Ammon's horn (tissue), 1 donor: ENCODE data around the gene FLYWCH1.
A peak's percentile ranks its signal among the peaks of the same experiment; 100 is the strongest.

Experiments
- DNase-seq: peaks from one replicate; pipeline ENCODE4 v3.0.0-alpha.2; 2016; ENCODE audit warnings: low spot score

Gene FLYWCH1

DNA sequence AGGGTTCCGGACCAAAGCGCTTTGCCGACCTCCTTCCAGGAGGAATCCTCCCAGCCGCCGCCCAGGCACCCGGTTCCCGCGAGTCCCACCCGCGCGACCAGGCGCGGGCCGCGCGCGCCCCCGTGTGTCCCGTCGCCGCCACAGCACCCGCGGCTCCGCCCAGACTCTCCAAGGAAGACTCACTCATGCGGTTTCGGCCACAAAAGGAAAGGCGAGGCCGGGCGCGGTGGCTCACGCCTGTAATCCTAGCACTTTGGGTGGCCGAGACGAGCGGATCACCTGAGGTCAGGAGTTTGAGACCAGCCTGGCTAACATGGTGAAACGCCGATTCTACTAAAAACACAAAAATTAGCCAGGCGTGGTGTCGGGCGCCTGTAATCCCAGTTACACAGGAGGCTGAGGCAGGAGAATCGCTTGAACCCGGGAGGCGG lies 72.0 kb downstream of the FLYWCH1 start:
- peak; percentile 77 for DNase-seq

DNA sequence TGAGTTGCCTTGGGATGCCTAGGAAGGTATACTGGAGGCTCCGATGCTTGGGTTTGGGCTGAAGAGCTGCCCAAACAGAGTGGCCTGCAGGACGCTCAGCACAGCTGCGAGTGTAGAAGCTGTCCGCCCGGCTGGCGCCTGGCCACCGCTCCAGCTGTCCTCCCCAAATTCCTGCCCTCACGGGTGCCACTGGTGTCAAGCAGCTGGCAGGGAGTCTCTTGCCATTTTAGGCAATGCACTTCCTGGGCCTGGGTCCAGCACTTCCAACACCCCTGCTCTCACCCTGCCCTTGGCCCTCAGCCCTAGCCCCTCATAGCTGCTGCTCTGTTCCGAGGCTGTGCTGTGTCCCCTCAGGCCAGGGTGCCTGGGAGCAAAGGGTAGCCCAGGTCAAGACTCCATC lies 73.7 kb downstream of the FLYWCH1 start:
- DNase-seq: no peak

DNA sequence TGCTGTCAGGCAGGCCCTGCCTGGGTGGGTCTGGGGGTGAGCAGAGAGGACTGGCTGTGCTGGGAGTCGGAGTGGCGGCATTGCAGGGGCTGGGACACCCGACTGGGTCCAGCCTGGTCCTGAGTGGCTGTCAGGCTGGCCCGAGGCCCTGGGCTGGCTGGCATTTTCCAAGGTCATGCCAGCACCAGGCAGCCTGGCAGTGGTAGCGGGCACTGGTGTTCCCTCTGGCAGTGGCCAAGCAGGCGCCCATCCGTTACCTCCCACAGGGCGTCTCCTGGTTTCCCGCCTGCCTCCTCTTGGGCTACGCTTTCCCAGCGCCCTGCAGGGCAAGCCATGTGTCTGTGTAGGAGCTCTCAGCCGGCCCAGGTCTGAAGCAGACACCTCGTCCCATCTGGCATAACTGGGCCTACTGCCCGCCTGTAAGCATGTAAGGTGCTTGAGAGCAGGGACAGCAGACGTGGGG lies 74.2 kb downstream of the FLYWCH1 start:
- DNase-seq: no peak

GRCh38 chr16:2986623-2987188 lies 75.0 kb downstream of the FLYWCH1 start:
- no peak for DNase-seq

- no peak for DNase-seq
Observed at GRCh38 chr16:2987286-2987685, 75.6 kb downstream of the FLYWCH1 start.

GRCh38 chr16:2987833-2988232 lies 76.1 kb downstream of the FLYWCH1 start:
- no peak for DNase-seq

DNA sequence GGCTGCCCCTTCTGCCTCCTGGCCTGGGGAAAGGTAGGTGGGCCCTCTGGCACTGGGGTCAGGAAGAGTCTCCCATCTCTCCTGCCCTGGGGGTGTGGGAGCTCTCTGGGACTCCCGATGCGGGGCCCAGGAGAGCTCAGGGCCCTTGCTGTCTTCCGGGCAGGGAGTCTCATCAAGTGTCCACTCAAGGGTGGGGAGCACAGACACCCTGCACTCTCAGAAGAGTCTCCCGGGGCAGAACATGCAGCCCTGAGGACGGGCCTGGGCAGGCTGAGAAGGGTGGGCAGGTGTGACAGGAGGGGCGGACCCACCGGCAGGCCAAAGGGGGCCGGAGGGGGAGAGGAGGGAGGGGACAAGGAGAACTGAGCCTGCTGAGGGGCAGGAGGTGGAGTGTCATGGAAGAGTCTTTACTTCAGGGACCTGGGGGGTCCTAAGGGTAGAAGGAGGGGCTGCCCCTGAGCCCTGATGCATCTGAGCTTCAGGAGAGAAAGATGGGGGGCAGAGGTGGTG lies 76.9 kb downstream of the FLYWCH1 start:
- no peak for DNase-seq

DNA sequence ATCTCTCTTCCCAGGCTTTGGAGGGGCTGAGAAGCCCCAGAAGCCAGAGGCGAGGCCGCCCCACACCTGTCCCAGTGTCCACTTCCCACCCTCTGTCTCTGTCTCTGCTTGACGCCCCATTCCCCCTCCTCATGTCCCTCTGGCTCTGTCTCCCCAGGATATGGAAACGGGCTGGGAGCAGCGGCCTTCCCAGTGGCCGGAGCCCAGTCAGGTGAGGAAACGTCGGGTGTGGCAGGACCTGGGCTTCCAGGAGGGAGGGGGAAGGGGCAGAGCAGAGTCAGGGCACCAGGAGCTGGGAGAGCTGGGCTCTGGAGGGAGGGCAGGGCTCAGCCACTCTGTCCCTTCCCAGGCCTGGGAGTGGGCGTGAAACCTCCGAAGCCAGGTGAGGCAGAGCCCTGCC lies 79.2 kb downstream of the FLYWCH1 start:
- no peak for DNase-seq

DNA sequence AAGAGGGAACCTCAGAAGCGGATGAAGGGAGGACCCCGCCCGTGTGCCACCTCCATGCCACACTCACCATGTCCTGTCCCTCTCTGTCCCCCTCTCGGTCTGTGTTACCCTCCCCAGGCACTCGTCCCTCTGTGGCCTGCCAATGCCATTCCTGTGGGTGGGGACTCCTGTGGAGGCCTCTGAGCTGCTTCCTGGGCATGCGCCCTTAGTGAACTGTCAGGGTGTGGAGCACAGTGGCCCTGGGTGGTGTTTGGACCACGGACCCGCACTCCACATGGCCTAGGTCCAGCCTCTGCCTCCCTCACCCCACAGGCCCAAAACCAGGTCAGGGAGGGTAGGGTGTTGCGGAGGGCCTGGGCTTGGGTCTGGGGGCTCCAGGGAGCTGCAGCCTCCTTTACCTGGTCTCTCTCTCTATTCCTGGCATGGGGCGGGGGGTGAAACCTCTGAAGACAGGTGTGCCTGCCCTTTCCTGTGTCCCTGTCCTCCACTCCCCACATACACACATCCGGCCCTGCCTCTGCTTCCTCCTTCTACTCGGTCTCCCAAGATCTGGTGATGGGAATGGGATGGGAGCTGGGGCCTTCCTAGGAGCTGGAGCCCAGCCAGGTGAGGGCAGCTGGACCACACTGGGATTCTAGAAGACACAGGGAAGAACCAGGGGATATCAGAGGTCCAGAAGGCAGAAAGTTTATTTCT lies 80.0 kb downstream of the FLYWCH1 start:
- no peak for DNase-seq

DNA sequence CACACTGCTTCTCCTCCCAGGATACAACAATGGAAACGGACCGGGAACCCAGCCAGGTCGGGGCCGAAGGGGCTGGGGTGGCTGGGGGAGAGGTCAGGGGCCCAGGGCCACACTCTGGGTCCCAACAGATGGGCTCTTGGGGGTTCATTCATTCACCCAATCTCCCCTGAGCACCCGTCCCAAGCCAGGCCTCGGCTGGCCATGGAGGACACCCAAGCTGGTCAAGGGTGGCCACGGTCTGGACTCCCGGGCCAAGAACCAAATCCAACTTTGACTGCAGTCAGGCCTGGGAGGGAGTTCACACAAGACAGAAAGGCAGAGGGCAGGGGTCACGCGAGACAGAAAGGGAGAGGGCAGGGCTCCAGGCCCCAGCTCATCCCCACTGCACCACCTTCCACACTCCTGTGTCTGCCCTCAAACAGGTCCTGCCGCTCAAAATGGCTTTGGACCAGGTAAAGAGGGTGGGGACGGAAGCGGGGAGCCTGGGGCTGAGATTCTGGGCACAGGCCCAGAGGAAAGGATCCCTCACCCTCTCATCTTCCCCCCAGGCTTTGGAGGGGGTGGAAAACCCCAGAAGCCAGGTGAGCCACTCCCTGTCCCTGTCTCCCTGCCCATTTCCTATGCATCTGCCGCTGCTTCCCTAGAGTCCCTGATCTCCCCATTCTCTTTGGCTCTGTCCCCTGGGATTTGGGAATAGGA lies 80.8 kb downstream of the FLYWCH1 start:
- DNase-seq: no peak

DNA sequence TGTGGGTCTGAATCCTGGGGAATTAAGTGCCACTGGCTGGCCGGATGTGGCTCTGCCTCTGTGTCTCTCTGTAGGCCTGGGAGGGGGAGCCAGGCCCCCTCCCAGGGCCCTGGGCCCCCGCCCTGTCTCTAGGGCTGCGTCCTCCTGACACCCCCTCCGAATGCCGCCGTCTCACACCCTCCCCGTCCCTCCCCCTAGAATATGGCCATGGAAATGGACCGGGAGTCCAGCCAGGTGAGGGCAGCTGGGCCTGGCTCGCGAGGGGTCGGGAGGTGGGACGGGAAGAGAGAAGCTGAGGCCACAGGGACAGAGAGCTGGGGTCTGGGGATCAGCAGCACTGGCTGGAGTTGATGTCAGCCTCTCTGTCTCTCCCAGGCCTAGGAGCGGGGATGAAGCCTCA lies 84.6 kb downstream of the FLYWCH1 start:
- no peak for DNase-seq

- DNase-seq: no peak
Observed at GRCh38 chr16:2999929-3000328, 88.2 kb downstream of the FLYWCH1 start.

DNA sequence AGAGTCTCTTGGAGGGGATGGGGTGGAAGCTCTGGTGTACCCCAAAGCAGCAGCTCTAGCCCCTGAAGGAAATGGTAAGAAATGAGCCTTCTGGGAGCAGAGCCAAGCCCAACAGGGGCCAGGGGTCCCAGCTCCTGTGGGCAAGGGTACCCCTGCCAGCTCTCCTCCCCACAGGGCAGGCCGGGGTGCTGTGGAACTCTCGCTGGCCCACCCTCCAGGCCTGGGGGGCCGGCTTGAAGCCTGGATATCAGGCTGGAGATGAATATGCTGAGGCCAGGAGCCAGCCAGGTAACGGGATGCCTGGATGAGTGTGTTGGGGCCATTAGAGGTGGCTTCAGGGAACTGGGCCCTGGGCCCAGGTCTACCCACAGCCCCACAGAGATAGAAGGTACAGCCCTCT lies 88.8 kb downstream of the FLYWCH1 start:
- DNase-seq: no peak
